Stimulated activated CD4-positive, alpha-beta T cell treated with anti-CD3 and anti-CD28 coated beads, Interleukin-4, amount 100 ng/mL, for 48 hours (primary cell): ENCODE measurements around the gene ACTR3C.

Source experiments
- DNase-seq, 2 donors: peaks; one replicate each; pipeline ENCODE4 v3.0.0-alpha.2; 2020; ENCODE audit warnings: low read depth in 2 of 2

Gene ACTR3C

GRCh38 chr7:150322833-150323681 lies at the start of gene ACTR3C, which contains the start of gene LRRC61:
TSS of gene ACTR3C (minus strand) at chr7:150323545. CDS start at chr7:150295296, 28,249 bp downstream.
TSS of gene LRRC61 (plus strand) at chr7:150323355. CDS start at chr7:150336862, 13,507 bp downstream.
- peak; percentile 53 to 55 for DNase-seq

GRCh38 chr7:150372271-150373048 lies 49.1 kb upstream of the ACTR3C start:
- DNase-seq = no peak

- DNase-seq = no peak
These were observed 48.6 kb upstream of the ACTR3C start for GRCh38 chr7:150371996-150372270.

GRCh38 chr7:150371131-150371995 lies 48.0 kb upstream of the ACTR3C start:
- no peak for DNase-seq

GRCh38 chr7:150370612-150371071 lies 47.3 kb upstream of the ACTR3C start:
- no peak for DNase-seq

GRCh38 chr7:150369748-150370501 lies 46.6 kb upstream of the ACTR3C start:
- no peak for DNase-seq

- DNase-seq = no peak
These were observed 45.8 kb upstream of the ACTR3C start for GRCh38 chr7:150368884-150369747.

GRCh38 chr7:150368096-150368883 lies 44.9 kb upstream of the ACTR3C start, which contains the start of gene REPIN1:
TSS of gene REPIN1 (plus strand) at chr7:150368822. CDS start at chr7:150369712, 890 bp downstream.
- DNase-seq = peak; percentile 74 to 82

GRCh38 chr7:150367677-150368095 lies 44.3 kb upstream of the ACTR3C start:
- DNase-seq = no peak

GRCh38 chr7:150365673-150366398 lies 42.5 kb upstream of the ACTR3C start:
- no peak for DNase-seq

- no peak for DNase-seq
These were observed 41.8 kb upstream of the ACTR3C start for GRCh38 chr7:150365194-150365593.

GRCh38 chr7:150363872-150364271 lies 40.5 kb upstream of the ACTR3C start:
- no peak for DNase-seq

- DNase-seq = no peak
These were observed 40.0 kb upstream of the ACTR3C start for GRCh38 chr7:150363370-150363769.

GRCh38 chr7:150361807-150362621 lies 38.7 kb upstream of the ACTR3C start:
- DNase-seq = no peak

- DNase-seq = no peak
These were observed 38.1 kb upstream of the ACTR3C start for GRCh38 chr7:150361402-150361801.

GRCh38 chr7:150360363-150361058 lies 37.2 kb upstream of the ACTR3C start:
- no peak for DNase-seq
